ENCODE data around the gene RASGRF2.

Gene RASGRF2

GRCh38 chr5:81058121-81058520 is 98.0 kb downstream of the RASGRF2 start:
- DNase-seq (ENCODE audit: insufficient read length) = no peak
- FAIRE-seq = no peak
- TF ChIP-seq TAF1 (IDR thresholded peaks at IDR 0.05; ENCODE audit: borderline replicate concordance, low read depth, low read length) (no peak), POLR2AphosphoS5 (IDR thresholded peaks at IDR 0.05; ENCODE audit: low read depth, low read length) (no peak)

- DNase-seq (ENCODE audit: insufficient read length) = no peak
- FAIRE-seq = no peak
- TF ChIP-seq POLR2A (IDR thresholded peaks at IDR 0.05; ENCODE audit: low read depth, low read length) (no peak), POLR2AphosphoS5 (IDR thresholded peaks at IDR 0.05; ENCODE audit: low read depth, low read length) (no peak), TAF1 (IDR thresholded peaks at IDR 0.05; ENCODE audit: borderline replicate concordance, low read depth, low read length) (no peak)
These were observed 105.3 kb downstream of the RASGRF2 start for GRCh38 chr5:81065492-81065891.

DNA sequence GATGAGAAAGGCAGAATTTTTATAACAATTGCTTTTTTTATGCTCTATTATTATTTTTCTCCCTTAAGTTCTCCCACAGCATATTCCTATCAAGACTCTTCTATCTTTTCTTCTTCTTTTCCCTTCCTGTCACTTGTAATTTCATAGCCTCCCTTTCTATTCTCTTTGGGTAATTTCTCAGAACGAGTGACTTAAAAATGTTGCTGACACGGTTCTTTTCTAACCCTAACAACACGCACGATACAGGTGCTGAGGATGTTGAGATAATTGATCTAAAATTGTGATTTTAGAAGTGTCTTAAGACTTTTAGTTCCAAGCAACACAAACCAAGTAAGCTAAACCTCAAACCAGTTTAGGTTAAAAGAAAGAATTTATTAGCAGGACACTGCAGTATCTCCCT is 105.9 kb downstream of the RASGRF2 start:
- TF ChIP-seq POLR2AphosphoS5 (IDR thresholded peaks at IDR 0.05; ENCODE audit: low read depth, low read length) (no peak), POLR2A (IDR thresholded peaks at IDR 0.05; ENCODE audit: low read depth, low read length) (no peak), TAF1 (IDR thresholded peaks at IDR 0.05; ENCODE audit: borderline replicate concordance, low read depth, low read length) (no peak)
- FAIRE-seq (no peak), DNase-seq (ENCODE audit: insufficient read length) (no peak)

GRCh38 chr5:81067406-81067805 is 107.2 kb downstream of the RASGRF2 start:
- DNase-seq (ENCODE audit: insufficient read length) = no peak
- TF ChIP-seq POLR2A (IDR thresholded peaks at IDR 0.05; ENCODE audit: low read depth, low read length) = no peak
- TF ChIP-seq POLR2AphosphoS5 (IDR thresholded peaks at IDR 0.05; ENCODE audit: low read depth, low read length) = no peak
- no peak for TF ChIP-seq TAF1 (IDR thresholded peaks at IDR 0.05; ENCODE audit: borderline replicate concordance, low read depth, low read length)
- FAIRE-seq = no peak

GRCh38 chr5:81068063-81068462 is 107.9 kb downstream of the RASGRF2 start:
- FAIRE-seq (no peak), DNase-seq (ENCODE audit: insufficient read length) (no peak)
- no peak for TF ChIP-seq POLR2A (IDR thresholded peaks at IDR 0.05; ENCODE audit: low read depth, low read length)
- no peak for TF ChIP-seq TAF1 (IDR thresholded peaks at IDR 0.05; ENCODE audit: borderline replicate concordance, low read depth, low read length)
- TF ChIP-seq POLR2AphosphoS5 (IDR thresholded peaks at IDR 0.05; ENCODE audit: low read depth, low read length) = no peak

GRCh38 chr5:81068635-81069034 is 108.5 kb downstream of the RASGRF2 start:
- no peak for DNase-seq (ENCODE audit: insufficient read length)
- no peak for TF ChIP-seq POLR2AphosphoS5 (IDR thresholded peaks at IDR 0.05; ENCODE audit: low read depth, low read length)
- TF ChIP-seq POLR2A (IDR thresholded peaks at IDR 0.05; ENCODE audit: low read depth, low read length) = no peak
- no peak for TF ChIP-seq TAF1 (IDR thresholded peaks at IDR 0.05; ENCODE audit: borderline replicate concordance, low read depth, low read length)
- no peak for FAIRE-seq

GRCh38 chr5:81069990-81070389 is 109.8 kb downstream of the RASGRF2 start:
- TF ChIP-seq POLR2A (IDR thresholded peaks at IDR 0.05; ENCODE audit: low read depth, low read length) = no peak
- TF ChIP-seq TAF1 (IDR thresholded peaks at IDR 0.05; ENCODE audit: borderline replicate concordance, low read depth, low read length) = no peak
- TF ChIP-seq POLR2AphosphoS5 (IDR thresholded peaks at IDR 0.05; ENCODE audit: low read depth, low read length) = no peak
- FAIRE-seq = no peak
- no peak for DNase-seq (ENCODE audit: insufficient read length)

GRCh38 chr5:81070571-81071255 is 110.5 kb downstream of the RASGRF2 start:
- FAIRE-seq (no peak), DNase-seq (ENCODE audit: insufficient read length) (no peak)
- TF ChIP-seq POLR2A (IDR thresholded peaks at IDR 0.05; ENCODE audit: low read depth, low read length) (no peak), TAF1 (IDR thresholded peaks at IDR 0.05; ENCODE audit: borderline replicate concordance, low read depth, low read length) (no peak), POLR2AphosphoS5 (IDR thresholded peaks at IDR 0.05; ENCODE audit: low read depth, low read length) (no peak)

- DNase-seq (ENCODE audit: insufficient read length) = no peak
- no peak for FAIRE-seq
- TF ChIP-seq POLR2AphosphoS5 (IDR thresholded peaks at IDR 0.05; ENCODE audit: low read depth, low read length) = no peak
- TF ChIP-seq TAF1 (IDR thresholded peaks at IDR 0.05; ENCODE audit: borderline replicate concordance, low read depth, low read length) = no peak
- TF ChIP-seq POLR2A (IDR thresholded peaks at IDR 0.05; ENCODE audit: low read depth, low read length) = no peak
These were observed 114.9 kb downstream of the RASGRF2 start for GRCh38 chr5:81075041-81075440.

DNA sequence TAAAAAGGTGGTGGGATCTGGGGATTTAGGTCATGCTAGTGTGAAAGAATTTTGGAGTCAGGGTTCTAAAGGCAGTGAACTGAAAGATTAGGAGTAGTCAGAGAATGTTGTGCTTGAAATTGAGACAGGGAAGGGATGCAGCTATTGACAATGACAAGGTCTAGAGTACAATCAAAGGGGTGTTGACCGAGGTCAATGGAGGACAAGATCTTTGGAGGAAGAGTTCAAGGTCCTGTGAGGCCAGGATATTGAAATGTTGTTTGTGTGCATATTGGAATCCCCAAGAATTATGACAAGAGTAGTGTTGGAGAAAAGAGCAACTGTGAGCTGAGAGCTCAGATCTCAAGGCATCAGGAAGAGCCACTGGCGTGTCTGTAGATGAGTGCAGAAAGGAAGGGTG is 116.9 kb downstream of the RASGRF2 start:
- DNase-seq (ENCODE audit: insufficient read length) = no peak
- TF ChIP-seq TAF1 (IDR thresholded peaks at IDR 0.05; ENCODE audit: borderline replicate concordance, low read depth, low read length) (no peak), POLR2AphosphoS5 (IDR thresholded peaks at IDR 0.05; ENCODE audit: low read depth, low read length) (no peak), POLR2A (IDR thresholded peaks at IDR 0.05; ENCODE audit: low read depth, low read length) (no peak)
- FAIRE-seq = no peak

- TF ChIP-seq TAF1 (IDR thresholded peaks at IDR 0.05; ENCODE audit: borderline replicate concordance, low read depth, low read length) (no peak), POLR2AphosphoS5 (IDR thresholded peaks at IDR 0.05; ENCODE audit: low read depth, low read length) (no peak), POLR2A (IDR thresholded peaks at IDR 0.05; ENCODE audit: low read depth, low read length) (no peak)
- DNase-seq (ENCODE audit: insufficient read length) (no peak), FAIRE-seq (no peak)
These were observed 118.8 kb downstream of the RASGRF2 start for GRCh38 chr5:81078930-81079329.

GRCh38 chr5:81080809-81081460 is 120.8 kb downstream of the RASGRF2 start:
- DNase-seq (ENCODE audit: insufficient read length) (no peak), FAIRE-seq (no peak)
- TF ChIP-seq TAF1 (IDR thresholded peaks at IDR 0.05; ENCODE audit: borderline replicate concordance, low read depth, low read length) (no peak), POLR2A (IDR thresholded peaks at IDR 0.05; ENCODE audit: low read depth, low read length) (no peak), POLR2AphosphoS5 (IDR thresholded peaks at IDR 0.05; ENCODE audit: low read depth, low read length) (no peak)
